CD14-positive monocyte (primary cell): Measurements from ENCODE around the gene FBXW4. TPM values are rescaled to one million over a fixed set of nuclear protein-coding genes. Genes with fewer than 3 reads are reported as not detected.
A peak's percentile ranks its signal among the peaks of the same experiment; 100 is the strongest.

Experiments
- DNase-seq, 3 donors: peaks; one replicate each; pipeline ENCODE4 v3.0.0-alpha.2; 2011 to 2022
- H2AFZ ChIP-seq: 2 replicates; pipeline ENCODE4 v1.6.0; 2012; ENCODE audit warnings: mild to moderate bottlenecking, low read depth, low read length, inconsistent platforms; ENCODE audit not compliant: insufficient read depth, poor library complexity, severe bottlenecking
- H3K27ac ChIP-seq, 2 donors: 1 replicate in 1 of 2; 2 replicates in 1 of 2; pipeline ENCODE4 v1.5.1; 2012 to 2013; ENCODE audit warnings: low read length in 2 of 2, control low read depth in 1 of 2, inconsistent platforms in 1 of 2, low read depth in 1 of 2, mild to moderate bottlenecking in 1 of 2
- H3K27me3 ChIP-seq, 2 donors: one replicate each; pipeline versions ENCODE4 v1.6.0 to v1.6.1; 2011 to 2013; ENCODE audit warnings: low read length in 2 of 2; ENCODE audit not compliant: control insufficient read depth in 2 of 2, insufficient read depth in 2 of 2
- H3K36me3 ChIP-seq, 2 donors: replicated peaks in 1 of 2; 1 replicate in 1 of 2; 2 replicates in 1 of 2; pipeline versions ENCODE4 v1.5.1 to v1.6.1; 2012 to 2013; ENCODE audit warnings: low read length in 2 of 2, control low read depth in 1 of 2, inconsistent platforms in 1 of 2, mild to moderate bottlenecking in 1 of 2; ENCODE audit not compliant: insufficient read depth in 2 of 2, control insufficient read depth in 1 of 2
- H3K4me1 ChIP-seq, 2 donors: 1 replicate in 1 of 2; 2 replicates in 1 of 2; pipeline versions ENCODE4 v1.5.1 to v1.6.1; 2012 to 2013; ENCODE audit warnings: low read length in 2 of 2, control low read depth in 1 of 2, inconsistent platforms in 1 of 2, mild to moderate bottlenecking in 1 of 2, moderate library complexity in 1 of 2; ENCODE audit not compliant: insufficient read depth in 2 of 2, control insufficient read depth in 1 of 2
- H3K4me2 ChIP-seq: replicated peaks from 2 replicates; pipeline ENCODE3; 2012; ENCODE audit warnings: low read length, moderate library complexity, mild to moderate bottlenecking; ENCODE audit not compliant: poor library complexity, severe bottlenecking; ENCODE audit errors: extremely low read depth
- H3K4me3 ChIP-seq, 3 experiments: fragments of 200-600 bp in 1 of 3; sonication (generic) in 1 of 3; replicated peaks in 1 of 3; 1 replicate in 2 of 3; 2 replicates in 1 of 3; pipeline ENCODE4 v1.5.1; 2011 to 2013; ENCODE audit warnings: low read length in 3 of 3, mild to moderate bottlenecking in 3 of 3, control low read depth in 2 of 3, low read depth in 2 of 3, inconsistent platforms in 1 of 3, moderate library complexity in 1 of 3
- H3K79me2 ChIP-seq: 2 replicates; pipeline ENCODE4 v1.6.0; 2012; ENCODE audit warnings: mild to moderate bottlenecking, control low read depth, inconsistent platforms, low read length, moderate library complexity; ENCODE audit not compliant: insufficient read depth
- H3K9ac ChIP-seq: 2 replicates; pipeline ENCODE4 v1.6.0; 2017; ENCODE audit warnings: low read length, mild to moderate bottlenecking; ENCODE audit not compliant: insufficient read depth, poor library complexity, severe bottlenecking
- H3K9me3 ChIP-seq, 2 donors: replicated peaks in 1 of 2; 1 replicate in 1 of 2; 2 replicates in 1 of 2; pipeline versions ENCODE4 v1.5.1 to v1.6.1; 2012 to 2013; ENCODE audit warnings: low read length in 2 of 2, control low read depth in 1 of 2; ENCODE audit not compliant: control insufficient read depth in 1 of 2, insufficient read depth in 1 of 2
- H4K20me1 ChIP-seq: 2 replicates; pipeline ENCODE4 v1.6.0; 2012; ENCODE audit warnings: mild to moderate bottlenecking, low read length, control low read depth, moderate library complexity; ENCODE audit not compliant: insufficient read depth
- H3K27ac Mint-ChIP-seq, 7 donors: one replicate each; pipeline ENCODE4 v1.8.0; 2020; ENCODE audit warnings: mild to moderate bottlenecking in 7 of 7, mixed read lengths in 7 of 7, moderate library complexity in 6 of 7, inconsistent platforms in 2 of 7
- H3K27me3 Mint-ChIP-seq, 3 donors: one replicate each; pipeline ENCODE4 v1.8.0; 2021 to 2022; ENCODE audit warnings: low read depth in 3 of 3, mild to moderate bottlenecking in 3 of 3, mixed read lengths in 3 of 3, moderate library complexity in 3 of 3, inconsistent platforms in 1 of 3
- H3K36me3 Mint-ChIP-seq, 2 donors: one replicate each; pipeline ENCODE4 v1.8.0; 2020; ENCODE audit warnings: mixed read lengths in 2 of 2, inconsistent platforms in 1 of 2, mild to moderate bottlenecking in 1 of 2
- H3K4me1 Mint-ChIP-seq: one replicate; pipeline ENCODE4 v1.8.0; 2020; ENCODE audit warnings: mild to moderate bottlenecking, mixed read lengths
- H3K4me3 Mint-ChIP-seq, 2 donors: one replicate each; pipeline ENCODE4 v1.8.0; 2020; ENCODE audit warnings: mild to moderate bottlenecking in 2 of 2, mixed read lengths in 2 of 2, moderate library complexity in 1 of 2
- H3K9me3 Mint-ChIP-seq, 7 donors: one replicate each; pipeline ENCODE4 v1.8.0; 2020 to 2022; ENCODE audit warnings: mixed read lengths in 7 of 7, mild to moderate bottlenecking in 6 of 7, moderate library complexity in 6 of 7, inconsistent platforms in 2 of 7
- CTCF ChIP-seq: fragments of 200-600 bp; IDR thresholded peaks from one replicate; pipeline ENCODE4 v1.8.0; 2022; ENCODE audit warnings: antibody characterized with exemption, mild to moderate bottlenecking
- WGBS: methylation state at CpG from one replicate; pipeline ENCODE4 v1.1.5; 2013; ENCODE audit warnings: missing lambda C conversion rate; ENCODE audit not compliant: insufficient coverage; 5-methylcytosine and 5-hydroxymethylcytosine counted together
- intact Hi-C, 2 donors: fragments of 100-400 bp; cut with micrococcal nuclease; formaldehyde crosslinking; loops; one replicate each; pipeline versions ENCODE4 v1.15.0 to v1.15.1; 2023
- polyA plus RNA-seq, 3 donors: library from polyadenylated mRNA; depleted of rRNA in 1 of 3; unstranded in 2 of 3; stranded (reverse) in 1 of 3; fragments of 300-500 nt in 2 of 3; fragments of >200 nt in 1 of 3; fragmentation: Illumina TruSeq in 2 of 3; gene quantifications; 1 replicate in 2 of 3; 2 replicates in 1 of 3; pipeline ENCODE4 v1.2.3, GENCODE V29; 2012 to 2021

FBXW4 gene
- polyA plus RNA-seq, 3 donors, result 1.1 to 30.8 (median 1.8) TPM

- Mint-ChIP-seq H3K4me1 (peaks cover 41% of the 10 kb centered on the region), H3K27me3 (peaks cover 0 to 2% (median 1%) of the 10 kb centered on the region in 3 donors), H3K27ac (peak overlapping the region in 1 of 7 donors; percentile 46), H3K4me3 (no peak overlapping the region), H3K9me3 (peaks cover 0 to 2% (median 0%) of the 10 kb centered on the region in 7 donors), H3K36me3 (peaks cover 44 to 63% of the 10 kb centered on the region in 2 donors)
- H3K36me3 ChIP-seq, result peaks cover 20 to 74% of the 10 kb centered on the region in 2 donors
- WGBS, result 90% methylated on average over 7 of the region's 9 CpGs
- no peak overlapping the region for H3K4me2 ChIP-seq
- peaks cover 24 to 26% of the 10 kb centered on the region in 2 donors for H3K4me1 ChIP-seq
- peaks cover 27% of the 10 kb centered on the region for H4K20me1 ChIP-seq
- H3K9ac ChIP-seq, result peak overlapping the region; percentile 13
- H3K4me3 ChIP-seq, result no peak overlapping the region
- TF ChIP-seq CTCF, result no peak
- no peaks in the 10 kb centered on the region for H3K9me3 ChIP-seq
- H3K79me2 ChIP-seq, result no peaks in the 10 kb centered on the region
- H3K27me3 ChIP-seq, result no peaks in the 10 kb centered on the region
- H2AFZ ChIP-seq, result no peak overlapping the region
- DNase-seq, result no peak
- intact Hi-C loops, result no loop called here
- no peak overlapping the region for H3K27ac ChIP-seq
These were observed 78.4 kb downstream of the FBXW4 start for GRCh38 chr10:101616415-101617101.

DNA sequence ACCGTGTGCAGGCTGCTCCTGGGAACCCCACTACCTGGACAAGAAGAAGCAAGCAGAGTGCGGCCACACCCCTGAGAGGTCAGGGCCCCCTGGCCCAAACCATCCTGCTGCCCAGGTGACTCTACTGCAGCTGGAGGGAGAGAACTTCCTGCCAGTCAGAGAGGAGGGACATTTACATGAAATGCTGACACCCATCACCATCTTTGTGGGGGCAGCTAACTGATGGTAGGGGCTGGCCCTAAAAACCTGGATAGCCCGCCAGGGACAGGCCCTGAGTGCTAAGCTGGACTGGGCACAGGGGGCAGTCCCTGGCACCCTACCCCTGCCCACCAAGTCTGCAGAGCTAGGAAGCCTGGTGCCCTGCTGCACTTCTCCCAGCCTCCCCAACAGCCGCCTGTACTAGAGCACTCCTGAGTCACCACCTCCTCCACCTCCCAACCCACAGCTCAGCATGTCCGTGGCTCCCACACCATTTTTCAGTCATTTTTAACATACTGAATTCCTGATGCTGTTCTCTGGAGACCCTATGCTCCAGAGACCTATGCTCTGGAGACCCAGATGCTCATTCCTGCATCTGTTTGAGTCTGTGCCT, 79.3 kb downstream of the FBXW4 start:
- H3K27me3 Mint-ChIP-seq, result peaks cover 0 to 3% (median 1%) of the 10 kb centered on the region in 3 donors
- intact Hi-C loops, result no loop called here
- no peak for TF ChIP-seq CTCF
- Histone ChIP-seq H3K36me3 (peaks cover 26 to 74% of the 10 kb centered on the region in 2 donors), H3K27ac (no peak overlapping the region), H3K4me3 (no peak overlapping the region), H4K20me1 (peaks cover 27% of the 10 kb centered on the region), H3K4me2 (no peak overlapping the region), H3K9ac (no peak overlapping the region), H2AFZ (no peak overlapping the region), H3K9me3 (no peaks in the 10 kb centered on the region), H3K4me1 (peaks cover 26 to 27% of the 10 kb centered on the region in 2 donors), H3K79me2 (no peaks in the 10 kb centered on the region), H3K27me3 (no peaks in the 10 kb centered on the region)
- H3K27ac Mint-ChIP-seq, result peak overlapping the region in 1 of 7 donors; percentile 55
- 90% methylated on average over 5 of the region's 5 CpGs for WGBS
- H3K9me3 Mint-ChIP-seq, result no peaks in the 10 kb centered on the region
- DNase-seq, result no peak
- peaks cover 42% of the 10 kb centered on the region for H3K4me1 Mint-ChIP-seq
- H3K36me3 Mint-ChIP-seq, result peaks cover 43 to 63% of the 10 kb centered on the region in 2 donors
- no peak overlapping the region for H3K4me3 Mint-ChIP-seq
